Neuron (in vitro differentiated cells): ENCODE results near the gene SUPT4H1.

ENCODE experiments used
- H2AFZ ChIP-seq: one replicate; pipeline ENCODE4 v1.6.1; 2013; ENCODE audit warnings: low read depth, mild to moderate bottlenecking, inconsistent platforms, low read length, moderate library complexity
- H3K27me3 ChIP-seq: one replicate; pipeline ENCODE4 v1.6.1; 2013; ENCODE audit warnings: low read length; ENCODE audit not compliant: insufficient read depth
- H3K36me3 ChIP-seq: one replicate; pipeline ENCODE4 v1.6.1; 2013; ENCODE audit warnings: low read length; ENCODE audit not compliant: insufficient read depth
- H3K4me1 ChIP-seq: one replicate; pipeline ENCODE4 v1.6.1; 2013; ENCODE audit warnings: low read length; ENCODE audit not compliant: insufficient read depth
- H3K4me3 ChIP-seq: 2 replicates; pipeline ENCODE4 v1.5.1; 2013; ENCODE audit warnings: mild to moderate bottlenecking, low read length, moderate library complexity
- H3K9me3 ChIP-seq: one replicate; pipeline ENCODE4 v1.6.1; 2013; ENCODE audit warnings: low read length

Gene SUPT4H1

DNA sequence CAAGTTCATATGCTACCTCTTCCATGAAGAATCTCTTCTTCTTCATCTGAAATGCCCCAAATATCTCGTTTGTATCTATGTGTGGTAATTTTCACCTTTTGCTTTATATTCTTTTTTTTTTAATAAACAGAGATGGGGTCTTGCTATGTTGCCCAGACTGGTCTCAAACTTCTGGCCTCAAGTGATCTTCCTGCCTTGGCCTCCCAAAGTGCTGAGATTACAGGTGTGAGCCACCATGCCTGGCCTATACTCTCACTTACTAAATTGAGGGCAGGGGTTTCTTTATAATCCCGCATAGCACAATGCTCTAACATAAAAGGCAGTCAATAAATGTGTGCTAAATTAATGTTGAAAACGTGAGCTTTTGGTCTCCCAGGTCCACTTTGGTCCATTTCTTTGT, 34.7 kb upstream of the SUPT4H1 start:
- no peaks in the 10 kb centered on the region for H3K9me3 ChIP-seq
- peaks cover 4% of the 10 kb centered on the region for H3K27me3 ChIP-seq
- no peak overlapping the region for H3K4me3 ChIP-seq
- H3K36me3 ChIP-seq: no peaks in the 10 kb centered on the region
- H3K4me1 ChIP-seq: no peaks in the 10 kb centered on the region
- no peak overlapping the region for H2AFZ ChIP-seq

- Histone ChIP-seq H2AFZ (no peak overlapping the region), H3K9me3 (no peaks in the 10 kb centered on the region), H3K36me3 (no peaks in the 10 kb centered on the region), H3K4me1 (no peaks in the 10 kb centered on the region), H3K4me3 (no peak overlapping the region), H3K27me3 (peaks cover 4% of the 10 kb centered on the region)
These were observed 33.4 kb upstream of the SUPT4H1 start for GRCh38 chr17:58385359-58385899.

DNA sequence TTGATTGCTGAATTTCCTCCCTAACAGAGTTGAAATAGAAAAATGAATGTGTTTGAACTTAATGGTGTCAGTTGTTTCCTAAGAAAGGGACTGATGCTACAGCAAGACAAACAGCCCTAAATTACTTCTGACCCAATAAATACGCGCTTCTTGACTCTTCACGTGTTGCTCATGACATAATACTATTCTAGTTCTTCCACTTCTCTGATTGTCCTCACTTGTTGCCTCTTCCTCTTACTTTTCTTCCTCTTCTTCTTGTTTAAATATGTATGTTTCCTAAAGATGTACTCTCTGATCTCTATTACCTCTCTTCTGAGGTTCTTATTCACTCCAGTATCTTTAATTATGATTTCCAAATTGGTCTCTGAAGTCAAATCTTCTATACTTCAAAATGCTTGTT, 32.9 kb upstream of the SUPT4H1 start:
- no peak overlapping the region for H3K4me3 ChIP-seq
- no peaks in the 10 kb centered on the region for H3K9me3 ChIP-seq
- no peak overlapping the region for H2AFZ ChIP-seq
- peaks cover 2% of the 10 kb centered on the region for H3K27me3 ChIP-seq
- H3K4me1 ChIP-seq: no peaks in the 10 kb centered on the region
- H3K36me3 ChIP-seq: no peaks in the 10 kb centered on the region

DNA sequence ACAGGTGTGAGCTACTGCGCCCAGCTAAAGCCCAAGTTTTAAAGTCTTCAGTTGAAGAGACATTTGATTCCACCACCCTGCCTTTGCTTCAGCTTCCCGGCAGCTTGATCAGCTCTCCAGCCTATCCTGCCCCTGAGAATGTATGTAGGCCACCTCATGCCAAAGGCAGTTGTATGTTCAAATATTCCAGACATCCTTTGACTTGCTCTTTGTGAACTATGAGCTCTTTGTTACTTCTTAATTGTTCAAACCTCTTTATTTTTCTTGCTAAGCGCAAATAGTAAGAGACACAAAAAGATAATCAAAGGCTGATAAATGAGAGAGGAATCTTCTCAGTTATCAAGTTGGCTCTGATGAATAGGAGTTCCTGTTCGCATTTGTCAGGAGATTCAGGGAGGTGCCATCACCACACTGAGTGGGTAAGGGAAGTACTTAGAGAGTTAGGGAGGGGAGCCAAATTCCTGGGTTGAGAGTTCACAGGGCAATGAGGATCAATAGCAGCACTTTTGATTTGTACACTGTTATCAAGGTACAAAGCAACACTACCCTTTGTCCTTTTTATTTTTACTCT, 32.0 kb upstream of the SUPT4H1 start:
- Histone ChIP-seq H3K4me3 (no peak overlapping the region), H3K36me3 (no peaks in the 10 kb centered on the region), H3K9me3 (no peaks in the 10 kb centered on the region), H3K4me1 (no peaks in the 10 kb centered on the region), H3K27me3 (no peaks in the 10 kb centered on the region), H2AFZ (no peak overlapping the region)

DNA sequence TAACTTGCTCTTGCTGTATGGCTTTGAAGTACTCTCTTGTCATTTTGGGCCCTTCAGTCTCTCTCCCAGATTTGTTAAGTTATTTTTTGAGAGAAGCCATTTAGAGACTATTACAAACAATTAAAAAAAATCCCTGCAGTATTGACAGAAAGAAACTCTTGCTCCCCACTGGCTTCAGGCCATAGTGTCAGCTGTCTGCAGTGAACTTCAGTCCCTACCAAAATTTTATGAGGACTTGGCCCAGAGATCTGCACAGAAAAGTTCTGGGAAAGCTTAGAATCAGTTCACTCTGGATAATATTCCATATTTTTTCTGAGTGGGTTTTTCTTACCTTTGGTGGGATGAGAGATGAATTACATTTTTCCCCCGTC, 30.9 kb upstream of the SUPT4H1 start:
- H2AFZ ChIP-seq: no peak overlapping the region
- no peaks in the 10 kb centered on the region for H3K36me3 ChIP-seq
- no peaks in the 10 kb centered on the region for H3K9me3 ChIP-seq
- no peaks in the 10 kb centered on the region for H3K4me1 ChIP-seq
- H3K27me3 ChIP-seq: no peaks in the 10 kb centered on the region
- no peak overlapping the region for H3K4me3 ChIP-seq

DNA sequence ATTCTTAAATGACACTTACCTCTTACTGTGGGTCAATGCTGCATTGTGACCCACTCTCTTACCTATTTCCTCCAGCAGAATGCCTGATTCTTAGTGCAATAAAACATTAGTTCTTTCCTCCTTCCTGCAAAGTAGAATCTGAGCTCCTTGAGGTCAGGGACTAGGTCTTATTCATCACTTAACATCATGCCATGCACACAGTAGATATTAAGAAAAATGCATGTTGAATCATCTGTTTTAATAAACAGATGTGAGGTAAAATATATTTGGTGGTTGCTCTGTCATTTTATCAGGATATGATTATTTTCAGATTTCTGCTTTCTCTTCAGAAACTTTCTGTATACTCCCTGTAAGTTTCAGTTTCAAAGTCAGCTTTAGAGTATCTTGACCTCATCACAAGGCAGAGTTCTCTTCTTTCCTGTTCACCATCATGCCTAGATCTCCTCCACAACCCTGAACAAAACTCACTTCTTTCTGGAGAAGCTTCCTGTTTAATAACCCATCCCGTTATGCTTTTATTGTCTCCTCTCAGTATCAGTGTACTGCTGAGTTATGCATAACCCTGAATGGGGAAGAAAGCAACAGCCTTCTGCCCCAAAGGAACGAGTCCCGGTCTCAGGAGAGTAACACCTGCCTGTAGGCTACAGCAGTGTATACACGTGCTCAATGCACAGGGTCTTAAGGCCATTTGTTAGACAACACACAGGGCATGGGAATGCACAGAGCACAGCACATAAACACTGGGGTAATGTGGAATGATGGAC, 30.3 kb upstream of the SUPT4H1 start:
- no peaks in the 10 kb centered on the region for H3K4me1 ChIP-seq
- no peaks in the 10 kb centered on the region for H3K27me3 ChIP-seq
- H3K4me3 ChIP-seq: no peak overlapping the region
- H2AFZ ChIP-seq: no peak overlapping the region
- H3K36me3 ChIP-seq: no peaks in the 10 kb centered on the region
- no peaks in the 10 kb centered on the region for H3K9me3 ChIP-seq

- H3K4me1 ChIP-seq: no peaks in the 10 kb centered on the region
- H3K36me3 ChIP-seq: no peaks in the 10 kb centered on the region
- no peak overlapping the region for H2AFZ ChIP-seq
- no peaks in the 10 kb centered on the region for H3K9me3 ChIP-seq
- H3K27me3 ChIP-seq: no peaks in the 10 kb centered on the region
- H3K4me3 ChIP-seq: no peak overlapping the region
These were observed 29.4 kb upstream of the SUPT4H1 start for GRCh38 chr17:58381124-58382035.

- Histone ChIP-seq H3K27me3 (no peaks in the 10 kb centered on the region), H3K4me1 (no peaks in the 10 kb centered on the region), H3K36me3 (no peaks in the 10 kb centered on the region), H3K4me3 (no peak overlapping the region), H2AFZ (no peak overlapping the region), H3K9me3 (no peaks in the 10 kb centered on the region)
These were observed 28.5 kb upstream of the SUPT4H1 start for GRCh38 chr17:58380207-58381123.

DNA sequence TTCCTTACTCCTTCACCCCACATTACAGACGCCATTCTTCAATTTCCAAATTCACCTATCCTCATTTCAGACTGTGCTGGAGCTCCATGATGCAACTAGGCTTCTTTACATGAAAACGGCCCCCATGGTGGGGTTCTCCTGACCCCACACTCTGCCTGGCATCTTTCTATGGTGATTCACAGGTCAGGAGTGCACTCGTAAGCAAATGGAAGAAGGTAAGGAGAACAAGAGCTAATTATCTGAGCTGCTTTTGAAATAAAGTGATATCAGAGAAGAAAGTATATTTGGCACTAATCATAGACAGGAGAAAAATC, 27.5 kb upstream of the SUPT4H1 start:
- Histone ChIP-seq H3K4me1 (no peaks in the 10 kb centered on the region), H3K36me3 (no peaks in the 10 kb centered on the region), H3K27me3 (peaks cover 2% of the 10 kb centered on the region), H2AFZ (no peak overlapping the region), H3K9me3 (no peaks in the 10 kb centered on the region), H3K4me3 (no peak overlapping the region)

DNA sequence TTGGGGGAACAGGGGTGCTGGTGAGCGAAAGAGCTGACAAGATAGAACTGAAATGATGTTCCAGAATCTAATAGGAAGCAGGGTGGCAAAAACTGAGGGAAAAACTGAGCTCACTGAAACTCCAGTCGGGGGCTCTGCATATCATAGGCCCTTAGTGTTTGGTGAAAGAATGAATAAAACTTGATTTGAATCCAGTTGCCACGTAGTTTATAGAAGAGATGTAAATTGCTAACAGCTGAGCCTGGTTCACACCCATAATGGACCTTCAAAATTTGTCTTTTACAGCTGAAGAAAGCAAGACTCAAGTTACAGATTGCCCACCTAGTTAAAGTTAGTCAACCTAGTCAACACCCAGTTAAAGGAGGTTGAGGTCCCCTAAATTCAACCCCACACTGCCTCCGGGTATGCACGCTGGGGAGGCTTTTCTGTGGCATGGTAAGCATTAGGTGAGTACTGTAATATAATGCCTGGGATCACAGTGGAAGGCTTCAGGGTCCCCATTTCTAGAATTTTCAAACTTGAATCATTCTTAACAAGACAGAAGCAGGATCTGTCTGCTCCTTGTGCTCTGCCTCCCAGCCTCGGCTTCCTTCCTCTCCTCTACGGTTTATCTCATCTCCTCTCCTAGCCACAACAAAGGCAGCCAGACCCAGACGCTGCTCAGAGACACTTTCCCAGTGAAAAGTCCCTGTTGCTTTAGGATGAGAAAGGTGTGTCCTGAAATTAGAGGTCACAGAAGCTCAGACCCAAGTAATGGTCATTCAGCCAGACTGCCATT, 26.9 kb upstream of the SUPT4H1 start:
- no peak overlapping the region for H2AFZ ChIP-seq
- no peaks in the 10 kb centered on the region for H3K4me1 ChIP-seq
- no peak overlapping the region for H3K4me3 ChIP-seq
- no peaks in the 10 kb centered on the region for H3K9me3 ChIP-seq
- no peaks in the 10 kb centered on the region for H3K36me3 ChIP-seq
- peaks cover 2% of the 10 kb centered on the region for H3K27me3 ChIP-seq

- no peaks in the 10 kb centered on the region for H3K36me3 ChIP-seq
- H3K9me3 ChIP-seq: no peaks in the 10 kb centered on the region
- no peak overlapping the region for H3K4me3 ChIP-seq
- H3K27me3 ChIP-seq: peaks cover 2% of the 10 kb centered on the region
- H3K4me1 ChIP-seq: no peaks in the 10 kb centered on the region
- no peak overlapping the region for H2AFZ ChIP-seq
These were observed 25.7 kb upstream of the SUPT4H1 start for GRCh38 chr17:58377661-58378060.

- Histone ChIP-seq H3K27me3 (peaks cover 2% of the 10 kb centered on the region), H3K4me1 (peaks cover 4% of the 10 kb centered on the region), H3K9me3 (no peaks in the 10 kb centered on the region), H2AFZ (no peak overlapping the region), H3K4me3 (no peak overlapping the region), H3K36me3 (no peaks in the 10 kb centered on the region)
These were observed 25.1 kb upstream of the SUPT4H1 start for GRCh38 chr17:58377093-58377601.
